Upper lobe of left lung (tissue), 6 donors: ENCODE data around the gene DLG2. TPM values are rescaled to one million over a fixed set of nuclear protein-coding genes. Genes with fewer than 3 reads are reported as not detected.

ENCODE experiments used
- ATAC-seq, 2 donors: fragments of 200-7000 bp; cut with Tn5 transposase; one replicate each; pipeline ENCODE4 v1.9.1; 2022; ENCODE audit warnings: mild to moderate bottlenecking in 2 of 2, moderate library complexity in 2 of 2; ENCODE audit not compliant: low FRiP score in 2 of 2
- DNase-seq, 2 donors: peaks; one replicate each; pipeline ENCODE4 v3.0.0-alpha.2; 2019 to 2020
- H3K27ac ChIP-seq, 4 donors: fragments of 200-600 bp; sonication (generic); one replicate each; pipeline ENCODE4 v1.5.1; 2016 to 2019
- H3K27me3 ChIP-seq, 4 donors: fragments of 200-600 bp; sonication (generic); one replicate each; pipeline ENCODE4 v1.5.1; 2017 to 2019
- H3K36me3 ChIP-seq, 4 donors: fragments of 200-600 bp; sonication (generic); one replicate each; pipeline ENCODE4 v1.5.1; 2016 to 2019
- H3K4me1 ChIP-seq, 4 donors: fragments of 200-600 bp; sonication (generic); one replicate each; pipeline ENCODE4 v1.5.1; 2018 to 2019
- H3K4me3 ChIP-seq, 4 donors: fragments of 200-600 bp; sonication (generic); one replicate each; pipeline ENCODE4 v1.5.1; 2017 to 2019; ENCODE audit warnings: mild to moderate bottlenecking in 2 of 4, moderate library complexity in 1 of 4
- H3K9me3 ChIP-seq, 4 donors: fragments of 200-600 bp; sonication (generic); one replicate each; pipeline ENCODE4 v1.5.1; 2018 to 2019
- EP300 ChIP-seq, 4 donors: sonication (generic); formaldehyde crosslinking; IDR thresholded peaks; one replicate each; pipeline ENCODE4 v1.5.1; 2017; ENCODE audit warnings: antibody characterized with exemption in 4 of 4, control low read depth in 2 of 4
- POLR2A ChIP-seq, 4 donors: fragments of 450-650 bp; IDR thresholded peaks; one replicate each; pipeline ENCODE4 v1.5.1; 2016 to 2017; ENCODE audit warnings: antibody characterized with exemption in 4 of 4, mild to moderate bottlenecking in 2 of 4
- POLR2AphosphoS5 ChIP-seq, 2 donors: sonication (generic); formaldehyde crosslinking; IDR thresholded peaks; one replicate each; pipeline ENCODE4 v1.5.1; 2017; ENCODE audit warnings: antibody characterized with exemption in 2 of 2
- WGBS, 2 donors: methylation state at CpG; one replicate each; pipeline ENCODE4 v1.1.5; 2017 to 2018; 5-methylcytosine and 5-hydroxymethylcytosine counted together
- total RNA-seq, 6 donors: library from RNA; depleted of rRNA in 4 of 6; stranded (reverse); fragments of >200 nt in 4 of 6; gene quantifications; one replicate each; pipeline versions ENCODE4 v1.1.0 to v1.2.1, GENCODE V29; 2016 to 2021
- TF ChIP-seq, protein P1 (sequence below), 6 experiments: fragments of 450-650 bp in 4 of 6; fragments of 200-600 bp in 2 of 6; sonication (generic) in 2 of 6; IDR thresholded peaks; one replicate each; pipeline ENCODE4 v1.5.1; 2016 to 2019; ENCODE audit warnings: antibody characterized with exemption in 6 of 6
- donor health status: DM: no; HTN: no; CAD: no; lungs with moderate emphysema.
- donor health status: DM: no; HTN: yes; CAD: no; lungs with severe emphysema.

DLG2 gene
- total RNA-seq, 6 donors from 2014 or later: 3.4 to 37.7 (median 9.1) TPM

DNA sequence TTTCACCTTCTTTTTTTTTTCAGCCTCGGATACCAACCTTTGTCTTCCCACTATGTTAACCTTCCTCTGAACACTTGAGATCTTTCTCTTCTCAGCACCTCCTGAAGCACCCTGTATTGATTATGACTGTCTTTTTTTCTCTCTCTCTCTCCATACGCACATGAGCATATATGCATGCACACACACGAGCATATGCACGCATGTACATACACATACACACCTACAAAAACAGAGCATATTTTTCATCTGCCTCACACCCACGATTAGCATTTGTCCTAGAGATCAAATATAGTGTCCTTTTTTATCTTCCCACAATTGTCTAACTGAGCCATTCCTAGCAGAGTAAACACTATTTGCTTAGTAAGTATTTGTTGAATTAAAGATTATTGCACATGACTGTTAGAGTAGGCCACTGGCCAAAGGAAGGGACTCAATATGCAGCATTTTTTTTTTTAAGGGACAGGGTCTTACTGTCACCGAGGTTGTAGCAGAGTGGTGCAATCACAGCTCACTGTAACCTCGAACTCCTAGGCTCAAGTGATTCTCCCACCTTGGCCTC lies 1718.8 kb downstream of the DLG2 start:
- no peak overlapping the region for H3K27ac ChIP-seq
- no peaks in the 10 kb centered on the region for H3K27me3 ChIP-seq
- no peak for TF ChIP-seq POLR2A (IDR thresholded peaks at IDR 0.05)
- TF ChIP-seq POLR2AphosphoS5 (IDR thresholded peaks at IDR 0.05): no peak
- TF ChIP-seq, protein P1, sequence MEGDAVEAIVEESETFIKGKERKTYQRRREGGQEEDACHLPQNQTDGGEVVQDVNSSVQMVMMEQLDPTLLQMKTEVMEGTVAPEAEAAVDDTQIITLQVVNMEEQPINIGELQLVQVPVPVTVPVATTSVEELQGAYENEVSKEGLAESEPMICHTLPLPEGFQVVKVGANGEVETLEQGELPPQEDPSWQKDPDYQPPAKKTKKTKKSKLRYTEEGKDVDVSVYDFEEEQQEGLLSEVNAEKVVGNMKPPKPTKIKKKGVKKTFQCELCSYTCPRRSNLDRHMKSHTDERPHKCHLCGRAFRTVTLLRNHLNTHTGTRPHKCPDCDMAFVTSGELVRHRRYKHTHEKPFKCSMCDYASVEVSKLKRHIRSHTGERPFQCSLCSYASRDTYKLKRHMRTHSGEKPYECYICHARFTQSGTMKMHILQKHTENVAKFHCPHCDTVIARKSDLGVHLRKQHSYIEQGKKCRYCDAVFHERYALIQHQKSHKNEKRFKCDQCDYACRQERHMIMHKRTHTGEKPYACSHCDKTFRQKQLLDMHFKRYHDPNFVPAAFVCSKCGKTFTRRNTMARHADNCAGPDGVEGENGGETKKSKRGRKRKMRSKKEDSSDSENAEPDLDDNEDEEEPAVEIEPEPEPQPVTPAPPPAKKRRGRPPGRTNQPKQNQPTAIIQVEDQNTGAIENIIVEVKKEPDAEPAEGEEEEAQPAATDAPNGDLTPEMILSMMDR (IDR thresholded peaks at IDR 0.05): no peak
- TF ChIP-seq EP300 (IDR thresholded peaks at IDR 0.05): no peak
- H3K36me3 ChIP-seq: no peaks in the 10 kb centered on the region
- H3K4me3 ChIP-seq: no peak overlapping the region
- WGBS, 2 donors: 80 to 84% methylated on average over 7 of the region's 7 CpGs
- DNase-seq: no peak
- peak in 1 of 2 donors; percentile 22 for ATAC-seq
- H3K4me1 ChIP-seq: no peaks in the 10 kb centered on the region
- no peaks in the 10 kb centered on the region for H3K9me3 ChIP-seq

DNA sequence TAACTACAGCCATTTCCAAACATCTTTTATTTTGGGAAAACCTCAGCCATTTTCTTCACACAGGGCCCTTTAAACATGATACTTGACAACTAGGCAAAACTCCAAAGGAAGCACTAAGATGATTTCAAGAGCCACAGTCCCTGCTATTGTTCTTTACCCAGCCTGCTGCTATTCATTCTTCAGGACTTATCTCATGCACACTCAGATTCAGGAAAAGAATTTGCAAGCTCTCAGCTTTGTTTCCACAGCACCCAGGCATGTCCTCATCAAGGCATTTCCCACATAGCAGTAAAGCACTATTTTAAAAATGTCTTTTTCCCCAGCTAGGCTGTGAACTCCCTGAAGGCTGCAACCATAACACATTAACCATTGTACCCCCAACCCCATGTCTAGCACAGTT lies 1731.6 kb downstream of the DLG2 start:
- Histone ChIP-seq H3K36me3 (no peaks in the 10 kb centered on the region), H3K4me1 (no peaks in the 10 kb centered on the region), H3K27me3 (no peaks in the 10 kb centered on the region), H3K27ac (no peak overlapping the region), H3K9me3 (no peaks in the 10 kb centered on the region), H3K4me3 (no peak overlapping the region)
- no peak for TF ChIP-seq EP300 (IDR thresholded peaks at IDR 0.05)
- TF ChIP-seq, protein P1 (IDR thresholded peaks at IDR 0.05): no peak
- TF ChIP-seq POLR2A (IDR thresholded peaks at IDR 0.05): no peak
- TF ChIP-seq POLR2AphosphoS5 (IDR thresholded peaks at IDR 0.05): no peak
- ATAC-seq: no peak
- DNase-seq: no peak

DNA sequence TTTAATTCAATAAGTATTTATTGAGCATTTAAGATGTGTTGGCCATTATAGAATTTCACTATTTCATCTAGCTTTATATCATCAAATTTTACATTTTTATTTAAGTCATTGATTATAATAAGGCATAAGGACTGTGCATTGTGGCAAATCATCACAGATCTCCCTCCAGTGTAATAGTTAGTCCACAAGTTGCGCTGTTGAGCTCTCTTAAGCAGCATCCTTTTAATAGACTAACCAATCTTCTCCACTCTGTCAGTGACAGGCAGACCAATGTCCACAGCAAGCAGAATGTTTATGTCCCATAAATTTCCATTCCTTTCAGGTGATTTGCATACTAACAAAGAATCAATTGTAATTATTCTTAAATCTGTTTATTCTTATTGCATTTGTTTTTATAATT lies 1745.7 kb downstream of the DLG2 start:
- H3K27me3 ChIP-seq: no peaks in the 10 kb centered on the region
- no peaks in the 10 kb centered on the region for H3K36me3 ChIP-seq
- 83 to 93% methylated on average over 1 of the region's 1 CpG for WGBS, 2 donors
- H3K9me3 ChIP-seq: no peaks in the 10 kb centered on the region
- no peaks in the 10 kb centered on the region for H3K4me1 ChIP-seq
- DNase-seq (no peak), ATAC-seq (no peak)
- no peak overlapping the region for H3K4me3 ChIP-seq
- no peak for TF ChIP-seq EP300 (IDR thresholded peaks at IDR 0.05)
- no peak overlapping the region for H3K27ac ChIP-seq

DNA sequence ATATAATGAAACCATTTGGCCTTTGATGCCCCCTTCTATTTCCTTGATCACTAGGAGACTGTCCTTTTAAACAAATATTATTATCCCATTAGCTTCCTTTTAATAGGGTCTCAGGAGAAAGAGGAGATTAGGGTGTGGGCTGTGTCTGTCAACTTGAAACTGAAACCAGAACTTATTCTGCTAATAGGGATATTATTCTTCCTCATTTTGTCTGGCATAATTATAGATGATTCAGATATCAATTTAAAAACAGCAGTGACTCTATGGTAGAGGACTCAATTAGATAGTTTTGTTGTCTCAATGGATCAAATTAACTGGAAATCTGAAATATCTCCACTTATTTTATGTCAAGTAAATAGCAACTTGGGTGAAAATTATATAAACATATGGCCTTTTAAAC lies 1756.1 kb downstream of the DLG2 start:
- no peaks in the 10 kb centered on the region for H3K36me3 ChIP-seq
- no peaks in the 10 kb centered on the region for H3K4me1 ChIP-seq
- TF ChIP-seq POLR2AphosphoS5 (IDR thresholded peaks at IDR 0.05) (no peak), EP300 (IDR thresholded peaks at IDR 0.05) (no peak), POLR2A (IDR thresholded peaks at IDR 0.05) (no peak)
- TF ChIP-seq, protein P1 (IDR thresholded peaks at IDR 0.05): no peak
- DNase-seq (no peak), ATAC-seq (peak in 1 of 2 donors; percentile 52)
- H3K4me3 ChIP-seq: no peak overlapping the region
- no peaks in the 10 kb centered on the region for H3K9me3 ChIP-seq
- no peak overlapping the region for H3K27ac ChIP-seq
- H3K27me3 ChIP-seq: no peaks in the 10 kb centered on the region

DNA sequence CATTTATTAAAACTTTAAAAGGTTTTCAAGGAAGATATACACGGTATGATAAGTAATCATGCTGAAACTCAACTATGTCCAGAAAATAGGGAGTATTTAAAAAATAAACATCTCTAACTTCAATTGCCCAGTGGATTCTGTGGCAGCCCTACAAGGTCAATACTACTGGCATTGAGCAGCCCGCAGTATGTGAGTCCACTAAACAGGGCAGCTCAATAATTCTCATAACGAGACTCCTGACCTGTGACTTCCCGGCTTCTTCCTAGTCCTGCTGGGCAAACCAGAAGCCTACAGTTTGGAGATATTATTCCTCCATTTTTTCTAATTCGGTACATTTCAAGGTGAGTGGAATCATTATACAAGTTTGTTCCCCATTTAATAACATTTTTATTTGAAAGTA lies 1760.5 kb downstream of the DLG2 start:
- no peak overlapping the region for H3K27ac ChIP-seq
- no peak for DNase-seq
- no peak overlapping the region for H3K4me3 ChIP-seq
- no peaks in the 10 kb centered on the region for H3K27me3 ChIP-seq
- 84 to 95% methylated on average over 5 of the region's 5 CpGs for WGBS, 2 donors
- no peak for ATAC-seq
- TF ChIP-seq POLR2AphosphoS5 (IDR thresholded peaks at IDR 0.05): no peak
- no peak for TF ChIP-seq EP300 (IDR thresholded peaks at IDR 0.05)
- TF ChIP-seq POLR2A (IDR thresholded peaks at IDR 0.05): no peak
- TF ChIP-seq, protein P1 (IDR thresholded peaks at IDR 0.05): no peak
- H3K9me3 ChIP-seq: no peaks in the 10 kb centered on the region
- no peaks in the 10 kb centered on the region for H3K36me3 ChIP-seq
- no peaks in the 10 kb centered on the region for H3K4me1 ChIP-seq
